Measurements from ENCODE around the gene ADD1. TPM values are rescaled to one million over a fixed set of nuclear protein-coding genes. Genes with fewer than 3 reads are reported as not detected.

The ADD1 gene
- total and polyA plus RNA-seq, 7 experiments from 2014 or later, result 152 to 300 (median 260) TPM

GRCh38 chr4:2968381-2968780 lies 124.7 kb downstream of the ADD1 start:
- Histone ChIP-seq H3K9me3 (ENCODE audit: control insufficient read depth in 2 of 3, low read length in 3 of 3) (no peaks in the 10 kb centered on the region), H3K4me3 (ENCODE audit: low read length) (no peak overlapping the region), H3K27ac (ENCODE audit: low read depth, low read length) (no peak overlapping the region), H3K27me3 (ENCODE audit: control insufficient read depth in 2 of 2, insufficient read depth in 2 of 2, low read length in 2 of 2) (no peaks in the 10 kb centered on the region), H3K36me3 (ENCODE audit: control insufficient read depth in 2 of 3, insufficient read depth in 3 of 3, low read length in 3 of 3) (no peaks in the 10 kb centered on the region), H3K4me1 (ENCODE audit: control insufficient read depth in 2 of 2, insufficient read depth in 2 of 2, low read length in 2 of 2) (peaks cover 0 to 6% of the 10 kb centered on the region in 2 donors)
- Mint-ChIP-seq H3K36me3 (no peaks in the 10 kb centered on the region), H3K4me3 (no peak overlapping the region), H3K27ac (no peak overlapping the region), H3K27me3 (peaks cover 0 to 2% (median 0%) of the 10 kb centered on the region in 5 donors), H3K4me1 (peaks cover 5 to 11% (median 6%) of the 10 kb centered on the region in 7 donors), H3K9me3 (no peaks in the 10 kb centered on the region)
- intact Hi-C loops (cut with micrococcal nuclease), result no loop called here
- DNase-seq (no peak), ATAC-seq (no peak)
- POLR2A ChIA-PET, result no interaction called here
- CTCF ChIA-PET, result interaction anchor here (0.6 kb wide), 1 partner anchor 76 kb away, joined by 4 read pairs; no protein-coding TSS in a partner anchor

DNA sequence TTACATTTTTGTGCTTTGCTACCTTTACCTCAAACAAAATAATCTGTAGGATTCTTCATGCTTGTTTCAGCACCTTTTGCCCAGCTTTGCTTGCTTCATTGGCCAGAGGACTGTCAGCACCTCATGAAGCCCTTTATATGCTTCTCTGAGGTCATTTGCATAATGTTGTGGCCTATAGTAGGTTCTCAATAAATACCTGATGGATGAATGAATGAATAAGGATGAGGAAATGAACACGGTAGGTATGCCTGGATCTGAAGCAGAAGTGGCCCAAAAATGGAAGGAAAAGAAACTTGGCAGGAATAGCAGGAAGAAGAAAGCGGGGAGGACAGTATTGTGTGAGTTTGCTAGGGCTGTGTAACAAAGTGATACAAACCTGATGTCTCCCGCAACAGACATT lies 127.6 kb downstream of the ADD1 start:
- Histone ChIP-seq H3K27ac (ENCODE audit: low read depth, low read length) (no peak overlapping the region), H3K4me3 (ENCODE audit: low read length) (no peak overlapping the region), H3K9me3 (ENCODE audit: control insufficient read depth in 2 of 3, low read length in 3 of 3) (no peaks in the 10 kb centered on the region), H3K27me3 (ENCODE audit: control insufficient read depth in 2 of 2, insufficient read depth in 2 of 2, low read length in 2 of 2) (no peaks in the 10 kb centered on the region), H3K4me1 (ENCODE audit: control insufficient read depth in 2 of 2, insufficient read depth in 2 of 2, low read length in 2 of 2) (no peaks in the 10 kb centered on the region), H3K36me3 (ENCODE audit: control insufficient read depth in 2 of 3, insufficient read depth in 3 of 3, low read length in 3 of 3) (no peaks in the 10 kb centered on the region)
- Mint-ChIP-seq H3K4me1 (no peaks in the 10 kb centered on the region), H3K27ac (no peak overlapping the region), H3K36me3 (no peaks in the 10 kb centered on the region), H3K27me3 (no peaks in the 10 kb centered on the region), H3K9me3 (no peaks in the 10 kb centered on the region), H3K4me3 (no peak overlapping the region)
- DNase-seq (no peak), ATAC-seq (no peak)
- POLR2A ChIA-PET, result no interaction called here
- intact Hi-C loops (cut with micrococcal nuclease), result no loop called here
- CTCF ChIA-PET, result no interaction called here

- intact Hi-C loops (cut with micrococcal nuclease), result loop anchor here (1.0 kb wide), 1 partner anchor 60 kb away; no protein-coding TSS in a partner anchor
- Mint-ChIP-seq H3K4me3 (no peak overlapping the region), H3K9me3 (peaks cover 0 to 8% (median 3%) of the 10 kb centered on the region in 11 donors), H3K27me3 (no peaks in the 10 kb centered on the region), H3K27ac (no peak overlapping the region), H3K4me1 (peaks cover 0 to 6% (median 2%) of the 10 kb centered on the region in 7 donors), H3K36me3 (no peaks in the 10 kb centered on the region)
- no peak for DNase-seq
- no peaks in the 10 kb centered on the region for H3K27me3 ChIP-seq (ENCODE audit: control insufficient read depth in 2 of 2, insufficient read depth in 2 of 2, low read length in 2 of 2)
- H3K27ac ChIP-seq (ENCODE audit: low read depth, low read length), result no peak overlapping the region
- no peak overlapping the region for H3K4me3 ChIP-seq (ENCODE audit: low read length)
- CTCF ChIA-PET, result interaction anchor here (0.7 to 1.4 kb wide), 3 partner anchors 14 to 66 kb away, joined by 5 to 9 read pairs (median 5); partner anchors contain the start of genes GRK4 and NOP14
- ATAC-seq, result no peak
- POLR2A ChIA-PET, result interaction anchor here (0.7 to 1.0 kb wide), 2 partner anchors 14 to 225 kb away, joined by 3 to 4 read pairs; partner anchors contain the start of genes GRK4 and NOP14
- peaks cover 0 to 13% (median 0%) of the 10 kb centered on the region in 3 experiments for H3K9me3 ChIP-seq (ENCODE audit: control insufficient read depth in 2 of 3, low read length in 3 of 3)
- H3K4me1 ChIP-seq (ENCODE audit: control insufficient read depth in 2 of 2, insufficient read depth in 2 of 2, low read length in 2 of 2), result no peaks in the 10 kb centered on the region
- no peaks in the 10 kb centered on the region for H3K36me3 ChIP-seq (ENCODE audit: control insufficient read depth in 2 of 3, insufficient read depth in 3 of 3, low read length in 3 of 3)
These were observed 133.8 kb downstream of the ADD1 start for GRCh38 chr4:2977211-2978088.

Other genes starting within 250 kb of the ADD1 start
- gene TNIP2, start 87.5 kb upstream of the ADD1 start, total RNA-seq, result 10 to 100 TPM; 39.4 to 56.0 (median 43.6) TPM
- gene TNIP2, start 87.5 kb upstream of the ADD1 start, polyA plus RNA-seq, result 10 to 100 TPM; 33.6 to 55.3 TPM
- 100 to 1,000 TPM in 1 of 5 experiments, 10 to 100 TPM in 4; 22.7 to 269 (median 59.6) TPM for gene SH3BP2, start 50.8 kb upstream of the ADD1 start, total RNA-seq
- gene SH3BP2, start 50.8 kb upstream of the ADD1 start, polyA plus RNA-seq, result 10 to 100 TPM in 1 of 2 donors, 1 to 10 TPM in 1; 5.9 to 11.3 TPM
- gene NOP14, start 119.6 kb downstream of the ADD1 start, total RNA-seq, result 10 to 100 TPM; 23.1 to 59.8 (median 43.9) TPM
- gene NOP14, start 119.6 kb downstream of the ADD1 start, polyA plus RNA-seq, result 10 to 100 TPM; 12.6 to 33.7 TPM
- gene GRK4, start 119.7 kb downstream of the ADD1 start, total RNA-seq, result 1 to 10 TPM; 1.7 to 4.0 (median 2.8) TPM
- gene GRK4, start 119.7 kb downstream of the ADD1 start, polyA plus RNA-seq, result 1 to 10 TPM; 1.7 to 2.1 TPM
- gene HTT-AS, start 230.7 kb downstream of the ADD1 start, total RNA-seq, result not detected
- not detected for gene HTT-AS, start 230.7 kb downstream of the ADD1 start, polyA plus RNA-seq
- 100 to 1,000 TPM in 1 of 5 experiments, 10 to 100 TPM in 4; 61.4 to 115 (median 72.5) TPM for gene HTT, start 230.8 kb downstream of the ADD1 start, total RNA-seq
- 1 to 10 TPM; 2.4 to 5.2 TPM for gene HTT, start 230.8 kb downstream of the ADD1 start, polyA plus RNA-seq